Epithelial cell of umbilical artery (primary cell): ENCODE results near the gene MYL7. TPM values are rescaled to one million over a fixed set of nuclear protein-coding genes. Genes with fewer than 3 reads are reported as not detected.

Experiments used
- total RNA-seq: library from RNA; depleted of rRNA; stranded (reverse); fragments of >200 nt; gene quantifications from 2 replicates; pipeline ENCODE4 v1.2.3, GENCODE V29; 2014

The MYL7 gene
- not detected in 2 replicates for total RNA-seq

DNA sequence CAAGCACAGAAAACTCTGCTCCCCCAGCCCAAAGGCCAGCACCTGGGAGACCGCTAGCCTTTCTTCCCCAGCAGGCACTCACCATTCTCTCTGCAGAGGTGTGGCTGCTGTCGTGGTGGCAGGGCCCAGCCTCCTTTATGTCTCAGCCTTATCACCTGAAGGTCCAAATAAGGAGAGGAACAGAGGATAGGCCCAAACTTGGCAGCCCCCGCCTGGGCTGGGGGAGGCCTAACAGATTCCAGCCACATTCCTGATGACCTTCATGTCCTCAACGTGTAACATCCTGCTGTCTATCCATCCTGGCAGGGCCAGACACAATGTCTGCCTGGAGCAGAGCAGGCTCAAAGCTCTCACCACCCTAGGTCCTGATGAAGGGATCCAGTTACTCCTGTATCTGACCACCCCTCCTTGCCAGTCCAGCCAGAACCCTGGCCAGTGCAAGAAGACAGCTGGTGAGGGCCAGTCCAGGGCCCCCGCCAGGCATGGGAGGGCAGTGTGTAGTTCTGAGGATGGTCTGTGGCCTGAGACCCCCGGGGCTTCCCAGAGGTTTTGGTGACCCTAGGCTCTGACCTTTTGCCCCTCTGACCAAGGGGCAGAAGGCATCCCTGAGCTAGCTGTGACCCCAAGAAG is at the start of gene MYL7:
Gene MYL7 (minus strand): TSS at position 112 of the 630 bp plus-strand sequence. CDS start 27 bp downstream, at position 85.

DNA sequence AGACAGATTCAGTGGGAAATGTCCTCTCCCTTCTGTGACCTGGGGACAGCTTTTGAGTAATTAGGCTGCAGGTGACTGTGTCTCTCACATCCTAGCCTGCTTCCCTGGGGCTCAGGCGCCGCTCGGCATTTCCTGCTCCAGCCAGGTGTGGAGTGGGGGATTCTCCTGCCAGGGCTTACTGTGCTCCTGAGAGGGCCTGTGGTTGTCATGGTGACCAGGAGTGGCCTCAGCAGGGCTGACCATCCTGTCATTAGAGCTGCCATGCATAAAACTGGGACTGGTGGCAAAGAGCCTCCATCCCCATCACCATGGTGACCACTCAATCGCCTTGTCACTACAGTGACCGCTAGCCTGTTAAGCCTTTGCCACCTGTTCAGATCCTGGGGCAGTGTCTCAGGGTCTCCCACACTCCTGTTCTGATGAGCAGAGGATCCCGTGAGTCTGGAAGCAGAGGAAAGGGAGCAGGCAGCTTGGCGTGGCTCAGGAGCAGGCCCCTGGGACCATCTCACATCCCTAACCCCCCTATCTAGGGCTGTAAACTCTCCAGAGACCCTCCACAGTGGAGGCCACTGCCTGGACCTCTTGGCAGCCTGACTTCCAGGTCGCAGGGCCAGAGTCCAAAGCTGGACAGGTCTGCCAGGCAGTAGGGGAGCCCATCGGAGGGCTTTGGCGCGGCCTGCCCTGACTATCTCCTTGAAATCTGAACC is 48.3 kb upstream of the MYL7 start, which contains the start of gene GCK:
Gene GCK (minus strand): TSS at position 154 of the 707 bp plus-strand sequence. CDS start 486 bp downstream, outside the sequence.

DNA sequence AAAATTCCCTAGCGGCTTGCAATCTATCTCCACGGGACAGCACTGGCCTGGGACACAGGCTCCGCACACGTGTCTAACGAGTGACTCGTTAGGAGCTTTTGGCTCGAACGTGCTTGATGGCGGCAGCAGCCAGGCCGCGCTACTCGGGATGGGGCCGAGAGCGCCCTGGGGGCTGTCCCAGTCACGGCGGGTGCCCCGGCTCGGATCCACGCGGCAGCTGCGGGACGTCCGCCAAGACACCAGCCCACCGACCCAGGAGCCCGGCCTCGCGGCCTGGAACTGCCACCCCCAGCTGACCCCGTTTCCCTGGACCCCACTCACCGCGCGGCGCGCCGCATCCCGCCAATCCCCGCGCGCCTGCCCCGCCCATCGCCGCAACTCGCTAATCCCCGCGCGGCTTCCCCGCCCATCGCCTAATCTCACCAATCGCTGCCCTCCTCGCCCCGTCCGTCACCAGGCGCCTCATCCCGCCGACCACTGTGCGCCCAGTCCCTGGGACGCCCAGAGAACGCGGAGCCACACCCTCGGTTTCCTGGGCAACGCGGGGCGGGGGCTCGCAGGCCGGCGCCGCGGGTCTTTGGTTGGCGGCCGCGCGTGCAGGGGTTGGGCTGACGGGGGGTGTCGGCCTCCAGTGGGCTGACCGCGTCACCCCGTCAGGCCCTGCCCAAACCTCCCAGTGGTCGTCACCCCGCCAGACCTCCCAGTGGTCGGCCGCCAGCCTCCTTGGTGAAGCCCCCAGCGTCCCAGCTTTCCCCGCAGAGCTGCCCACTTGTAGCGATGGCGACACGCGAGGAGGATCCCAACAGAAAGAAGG is 17.7 kb downstream of the MYL7 start, which contains the start of gene POLD2:
Gene POLD2 (minus strand): TSS at position 359 of the 814 bp plus-strand sequence. CDS start 1,495 bp downstream, outside the sequence.

DNA sequence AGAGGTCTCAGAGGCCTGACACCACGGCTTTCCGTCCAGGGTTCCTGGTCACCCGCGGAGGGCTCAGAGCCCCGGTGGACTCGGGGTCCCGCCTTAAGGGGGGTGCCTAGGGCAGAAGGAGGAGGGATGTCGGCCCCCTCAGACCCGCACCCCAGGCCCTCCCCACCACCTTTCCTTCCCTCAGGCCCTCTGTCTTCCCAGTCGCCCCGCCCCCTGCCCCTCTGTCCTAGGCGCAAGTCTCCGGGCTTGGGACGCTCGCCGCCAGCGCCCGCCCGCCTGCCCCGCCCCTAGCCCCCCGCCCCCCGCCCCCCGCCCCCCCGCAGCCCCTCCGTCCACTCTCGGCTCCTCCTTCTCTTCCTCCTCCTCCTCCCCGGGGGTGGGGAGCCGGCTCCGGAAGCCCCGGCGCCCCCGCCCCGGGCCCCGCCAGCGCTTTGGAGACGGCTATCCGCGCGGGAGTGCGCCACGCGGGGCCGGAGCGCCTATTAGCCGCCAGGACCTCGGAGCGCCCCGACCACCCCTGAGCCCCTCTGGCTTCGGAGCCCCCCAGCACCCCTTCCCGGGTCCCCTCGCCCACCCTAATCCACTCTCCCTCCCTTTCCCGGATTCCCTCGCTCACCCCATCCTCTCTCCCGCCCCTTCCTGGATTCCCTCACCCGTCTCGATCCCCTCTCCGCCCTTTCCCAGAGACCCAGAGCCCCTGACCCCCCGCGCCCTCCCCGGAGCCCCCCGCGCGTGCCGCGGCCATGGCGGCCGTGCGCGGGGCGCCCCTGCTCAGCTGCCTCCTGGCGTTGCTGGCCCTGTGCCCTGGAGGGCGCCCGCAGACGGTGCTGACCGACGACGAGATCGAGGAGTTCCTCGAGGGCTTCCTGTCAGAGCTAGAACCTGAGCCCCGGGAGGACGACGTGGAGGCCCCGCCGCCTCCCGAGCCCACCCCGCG is 36.9 kb downstream of the MYL7 start, which contains the start of gene AEBP1:
Gene AEBP1 (plus strand): TSS at position 423 of the 937 bp plus-strand sequence. CDS start 321 bp downstream, at position 744.

Other genes with a start within 250 kb of the MYL7 start
- 20.5 and 35.4 TPM in 2 replicates for gene URGCP, start 234.7 kb downstream of the MYL7 start, total RNA-seq
- gene UBE2D4, start 214.9 kb downstream of the MYL7 start, total RNA-seq: 6.8 and 7.4 TPM in 2 replicates
- not detected in 2 replicates for gene SPDYE1, start 143.4 kb downstream of the MYL7 start, total RNA-seq
- gene DBNL, start 96.6 kb downstream of the MYL7 start, total RNA-seq: 158 and 167 TPM in 2 replicates
- not detected in 2 replicates for gene PGAM2, start 75.8 kb downstream of the MYL7 start, total RNA-seq
- 6.8 and 8.2 TPM in 2 replicates for gene POLM, start 58.8 kb downstream of the MYL7 start, total RNA-seq
- gene AEBP1, start 37.0 kb downstream of the MYL7 start, total RNA-seq: 4.7 and 5.8 TPM in 2 replicates
- 75.7 and 83.1 TPM in 2 replicates for gene POLD2, start 17.8 kb downstream of the MYL7 start, total RNA-seq
- gene GCK, start 48.1 kb upstream of the MYL7 start, total RNA-seq: 0.15 and 1.3 TPM in 2 replicates
- gene YKT6, start 59.6 kb upstream of the MYL7 start, total RNA-seq: 91.6 and 114 TPM in 2 replicates
- 0.15 and 1.6 TPM in 2 replicates for gene CAMK2B, start 184.3 kb upstream of the MYL7 start, total RNA-seq